Trophoblast cell (in vitro differentiated cells and primary cell): Measurements from ENCODE around the gene DDO.

Experiments
- DNase-seq, 2 donors: peaks; one replicate each; pipeline ENCODE4 v3.0.0-alpha.2; 2016
- H2AFZ ChIP-seq: 2 replicates; pipeline ENCODE4 v1.6.1; 2013; ENCODE audit warnings: low read length, moderate library complexity, mild to moderate bottlenecking; ENCODE audit not compliant: insufficient read depth, poor library complexity
- H2AK5ac ChIP-seq: 2 replicates; pipeline ENCODE4 v1.6.1; 2013; ENCODE audit warnings: mild to moderate bottlenecking, low read length
- H2BK120ac ChIP-seq: 2 replicates; pipeline ENCODE4 v1.6.1; 2013; ENCODE audit warnings: low read length, mild to moderate bottlenecking, moderate library complexity; ENCODE audit not compliant: insufficient read depth, poor library complexity
- H2BK12ac ChIP-seq: 2 replicates; pipeline ENCODE4 v1.6.1; 2013; ENCODE audit warnings: mild to moderate bottlenecking, low read length, moderate library complexity
- H2BK5ac ChIP-seq: 2 replicates; pipeline ENCODE4 v1.6.1; 2013; ENCODE audit warnings: low read length, low read depth, moderate library complexity, mild to moderate bottlenecking; ENCODE audit not compliant: poor library complexity
- H3K14ac ChIP-seq: 2 replicates; pipeline ENCODE4 v1.6.1; 2013; ENCODE audit warnings: mild to moderate bottlenecking, low read length
- H3K18ac ChIP-seq: 2 replicates; pipeline ENCODE4 v1.6.1; 2013; ENCODE audit warnings: mild to moderate bottlenecking, low read length
- H3K23ac ChIP-seq: 2 replicates; pipeline ENCODE4 v1.6.1; 2013; ENCODE audit warnings: low read length
- H3K27ac ChIP-seq: 2 replicates; pipeline ENCODE4 v1.5.1; 2013; ENCODE audit warnings: low read depth, mild to moderate bottlenecking, inconsistent platforms, low read length, moderate library complexity
- H3K27me3 ChIP-seq: 2 replicates; pipeline ENCODE4 v1.6.1; 2013; ENCODE audit warnings: inconsistent platforms, mild to moderate bottlenecking, low read length, moderate library complexity; ENCODE audit not compliant: insufficient read depth
- H3K36me3 ChIP-seq, 2 experiments: 1 replicate in 1 of 2; 2 replicates in 1 of 2; pipeline ENCODE4 v1.6.1; 2013; ENCODE audit warnings: low read length in 2 of 2, mild to moderate bottlenecking in 2 of 2, moderate library complexity in 1 of 2; ENCODE audit not compliant: insufficient read depth in 2 of 2, control insufficient read depth in 1 of 2
- H3K4ac ChIP-seq: 2 replicates; pipeline ENCODE4 v1.6.1; 2013; ENCODE audit warnings: low read depth, mild to moderate bottlenecking, low read length, moderate library complexity
- H3K4me1 ChIP-seq, 2 experiments: 1 replicate in 1 of 2; 2 replicates in 1 of 2; pipeline ENCODE4 v1.6.1; 2013; ENCODE audit warnings: low read length in 2 of 2, mild to moderate bottlenecking in 2 of 2, moderate library complexity in 1 of 2; ENCODE audit not compliant: insufficient read depth in 2 of 2, control insufficient read depth in 1 of 2
- H3K4me2 ChIP-seq: 2 replicates; pipeline ENCODE4 v1.6.1; 2013; ENCODE audit warnings: inconsistent platforms, mild to moderate bottlenecking, low read length, moderate library complexity
- H3K4me3 ChIP-seq: 2 replicates; pipeline ENCODE4 v1.5.1; 2013; ENCODE audit warnings: mild to moderate bottlenecking, low read depth, low read length, inconsistent platforms
- H3K79me1 ChIP-seq: one replicate; pipeline ENCODE4 v1.6.1; 2013; ENCODE audit warnings: low read length
- H3K79me2 ChIP-seq: 2 replicates; pipeline ENCODE4 v1.6.1; 2013; ENCODE audit warnings: low read length, mild to moderate bottlenecking; ENCODE audit not compliant: control insufficient read depth, insufficient read depth, poor library complexity
- H3K9ac ChIP-seq: 2 replicates; pipeline ENCODE4 v1.6.1; 2013; ENCODE audit warnings: mild to moderate bottlenecking, low read length
- H3K9me3 ChIP-seq: 2 replicates; pipeline ENCODE4 v1.6.1; 2013; ENCODE audit warnings: low read depth, mild to moderate bottlenecking, control low read depth, inconsistent platforms, low read length; ENCODE audit not compliant: insufficient read depth
- H4K12ac ChIP-seq: 2 replicates; pipeline ENCODE4 v1.6.1; 2013; ENCODE audit warnings: low read depth, mild to moderate bottlenecking, low read length, moderate library complexity
- H4K8ac ChIP-seq: 2 replicates; pipeline ENCODE4 v1.6.1; 2013; ENCODE audit warnings: low read depth, mild to moderate bottlenecking, low read length, moderate library complexity
- H4K91ac ChIP-seq: one replicate; pipeline ENCODE4 v1.6.1; 2013; ENCODE audit warnings: low read depth, mild to moderate bottlenecking, low read length, moderate library complexity
- WGBS: extraction: QIAGEN DNeasy Blood & Tissue Kit; methylation state at CpG from one replicate; pipeline ENCODE4 v1.1.7; 2013; ENCODE audit warnings: missing lambda C conversion rate; ENCODE audit not compliant: insufficient read length, insufficient coverage; ENCODE audit errors: extremely low coverage; 5-methylcytosine and 5-hydroxymethylcytosine counted together

DDO gene

DNA sequence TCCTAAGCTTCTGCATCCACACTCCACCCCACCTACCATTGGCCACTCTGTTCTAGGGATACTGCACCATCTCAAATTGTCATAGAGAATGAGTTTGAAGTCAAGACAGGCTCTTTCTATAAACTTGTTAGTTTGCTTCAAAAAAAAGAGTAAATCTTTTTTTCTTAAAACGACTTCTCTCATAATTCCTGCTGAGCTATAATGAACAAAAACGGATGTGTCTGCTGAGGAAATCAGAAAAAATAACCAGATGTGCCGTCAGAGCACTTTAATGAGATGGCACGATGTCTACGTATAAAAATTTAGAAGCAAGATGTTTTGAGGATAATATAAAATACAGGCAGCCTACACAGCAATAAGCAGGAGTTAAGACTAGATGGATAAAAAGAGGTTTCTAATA lies 24.0 kb upstream of the DDO start:
- H3K18ac ChIP-seq, result no peak overlapping the region
- H3K4me2 ChIP-seq, result no peak overlapping the region
- no peak overlapping the region for H4K12ac ChIP-seq
- H2AFZ ChIP-seq, result no peak overlapping the region
- WGBS, result no CpG with 5 or more reads among the region's 5 CpGs
- H3K36me3 ChIP-seq, result no peaks in the 10 kb centered on the region
- H3K79me1 ChIP-seq, result no peaks in the 10 kb centered on the region
- H3K79me2 ChIP-seq, result no peaks in the 10 kb centered on the region
- H3K4me3 ChIP-seq, result no peak overlapping the region
- no peak overlapping the region for H4K91ac ChIP-seq
- H3K27me3 ChIP-seq, result no peaks in the 10 kb centered on the region
- H3K23ac ChIP-seq, result no peak overlapping the region
- no peak overlapping the region for H3K14ac ChIP-seq
- no peak overlapping the region for H4K8ac ChIP-seq
- H3K9me3 ChIP-seq, result no peaks in the 10 kb centered on the region
- H2BK5ac ChIP-seq, result no peak overlapping the region
- H2BK12ac ChIP-seq, result no peak overlapping the region
- H3K4ac ChIP-seq, result no peak overlapping the region
- no peak overlapping the region for H2BK120ac ChIP-seq
- no peak overlapping the region for H2AK5ac ChIP-seq
- no peak overlapping the region for H3K9ac ChIP-seq
- H3K4me1 ChIP-seq, result no peaks in the 10 kb centered on the region
- no peak overlapping the region for H3K27ac ChIP-seq
- DNase-seq, result no peak

DNA sequence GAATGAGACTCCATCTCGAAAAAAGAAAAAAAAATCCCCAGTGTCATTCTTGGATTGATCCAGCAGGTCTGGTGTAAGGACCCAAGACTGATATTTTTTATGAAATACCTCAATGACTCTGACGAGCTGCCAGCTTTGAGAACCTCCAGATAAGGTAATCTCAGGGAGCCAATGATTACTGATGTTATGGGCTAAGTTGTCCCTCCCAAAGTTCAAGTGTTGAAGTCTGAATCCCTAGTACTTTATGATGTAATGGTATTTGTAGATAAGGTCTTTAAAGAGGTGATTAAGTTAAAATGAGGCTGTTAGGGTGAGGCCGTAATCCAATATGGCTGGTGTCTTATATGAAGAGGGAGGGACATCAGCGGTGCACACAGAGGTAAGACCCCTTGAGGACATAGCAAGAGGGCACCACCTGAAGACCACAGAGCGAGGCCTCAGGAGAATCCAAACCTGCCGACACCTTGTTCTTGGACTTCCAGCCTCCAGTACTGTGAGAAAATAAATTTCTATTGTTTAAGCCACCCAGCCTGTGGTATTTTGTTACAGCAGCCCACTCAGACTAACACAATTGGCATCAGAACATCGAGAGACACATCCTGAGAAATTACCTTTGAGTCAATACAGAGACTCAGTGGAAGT lies 19.7 kb upstream of the DDO start:
- H3K79me2 ChIP-seq, result no peaks in the 10 kb centered on the region
- no peak overlapping the region for H3K4me2 ChIP-seq
- no peak overlapping the region for H4K12ac ChIP-seq
- DNase-seq, result no peak
- H4K8ac ChIP-seq, result no peak overlapping the region
- H3K4ac ChIP-seq, result no peak overlapping the region
- H3K27me3 ChIP-seq, result no peaks in the 10 kb centered on the region
- H4K91ac ChIP-seq, result no peak overlapping the region
- no peaks in the 10 kb centered on the region for H3K36me3 ChIP-seq
- H3K4me1 ChIP-seq, result no peaks in the 10 kb centered on the region
- no peak overlapping the region for H3K4me3 ChIP-seq
- no peaks in the 10 kb centered on the region for H3K9me3 ChIP-seq
- no peak overlapping the region for H2BK5ac ChIP-seq
- no CpG with 5 or more reads among the region's 7 CpGs for WGBS
- H2BK120ac ChIP-seq, result no peak overlapping the region
- no peaks in the 10 kb centered on the region for H3K79me1 ChIP-seq
- H2AK5ac ChIP-seq, result no peak overlapping the region
- no peak overlapping the region for H3K9ac ChIP-seq
- no peak overlapping the region for H2AFZ ChIP-seq
- H3K27ac ChIP-seq, result no peak overlapping the region
- H3K14ac ChIP-seq, result no peak overlapping the region
- no peak overlapping the region for H2BK12ac ChIP-seq
- H3K18ac ChIP-seq, result no peak overlapping the region
- H3K23ac ChIP-seq, result no peak overlapping the region

DNA sequence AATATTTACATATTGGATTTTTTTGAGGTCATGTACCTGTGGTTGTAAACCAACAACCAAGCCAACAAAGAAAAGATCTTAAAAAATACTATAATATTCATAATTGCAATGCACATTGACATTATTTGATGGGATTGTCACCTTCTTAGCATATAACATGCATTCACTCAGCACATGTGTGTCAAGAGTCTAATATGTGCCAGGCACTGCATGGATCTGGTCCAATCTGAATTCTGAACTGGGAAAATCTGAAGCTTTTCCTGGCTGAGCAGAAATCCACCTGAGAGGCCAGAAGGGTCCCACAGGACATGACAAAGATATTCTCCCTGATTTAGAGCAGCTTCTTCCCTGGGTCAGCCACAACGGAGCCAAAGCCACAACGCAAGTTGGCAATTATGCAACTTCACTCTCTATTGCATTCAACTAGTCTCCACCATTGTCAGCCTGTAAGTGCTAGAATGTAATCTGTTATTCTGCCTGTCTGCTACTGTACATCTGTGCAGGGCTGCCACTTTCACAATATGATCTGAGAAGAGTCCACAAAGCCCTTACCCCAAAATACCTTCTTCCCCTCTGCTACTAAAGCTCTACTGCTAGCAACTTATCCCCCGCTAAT lies 17.0 kb upstream of the DDO start:
- Histone ChIP-seq H3K18ac (no peak overlapping the region), H3K9me3 (no peaks in the 10 kb centered on the region), H2BK120ac (no peak overlapping the region), H4K8ac (no peak overlapping the region), H3K4me1 (no peaks in the 10 kb centered on the region), H3K27ac (no peak overlapping the region), H3K36me3 (no peaks in the 10 kb centered on the region), H3K4me2 (no peak overlapping the region), H4K12ac (no peak overlapping the region), H2AFZ (no peak overlapping the region), H4K91ac (no peak overlapping the region), H3K4ac (no peak overlapping the region), H2BK5ac (no peak overlapping the region), H3K23ac (no peak overlapping the region), H2BK12ac (no peak overlapping the region), H3K14ac (no peak overlapping the region), H3K4me3 (no peak overlapping the region), H3K79me1 (no peaks in the 10 kb centered on the region), H3K9ac (no peak overlapping the region), H3K27me3 (no peaks in the 10 kb centered on the region), H2AK5ac (no peak overlapping the region), H3K79me2 (no peaks in the 10 kb centered on the region)
- WGBS, result no CpG with 5 or more reads among the region's 3 CpGs
- no peak for DNase-seq

DNA sequence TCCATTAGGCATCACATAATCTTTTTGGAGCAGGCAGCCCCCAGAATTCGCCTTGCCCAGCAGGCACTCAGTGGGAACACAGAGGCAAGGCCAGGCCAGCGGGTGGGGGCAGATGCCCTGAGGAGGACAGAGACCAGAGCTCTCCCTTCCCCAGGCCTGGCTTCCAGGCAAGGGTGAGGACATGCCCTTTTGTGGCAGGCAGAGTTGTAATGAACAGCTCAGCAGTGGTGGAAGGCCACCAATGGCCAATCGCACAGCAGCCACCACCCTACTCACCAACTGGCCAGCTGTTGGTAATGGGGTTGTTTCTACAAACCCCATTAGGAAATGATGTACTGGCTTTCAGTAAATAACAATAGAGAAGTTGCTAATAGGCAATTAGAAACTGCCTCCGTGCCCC lies 15.4 kb upstream of the DDO start:
- no CpG with 5 or more reads among the region's 4 CpGs for WGBS
- Histone ChIP-seq H3K4me3 (no peak overlapping the region), H3K4me1 (no peaks in the 10 kb centered on the region), H3K4ac (no peak overlapping the region), H2AFZ (no peak overlapping the region), H3K4me2 (no peak overlapping the region), H3K14ac (no peak overlapping the region), H4K91ac (no peak overlapping the region), H2BK5ac (no peak overlapping the region), H3K9ac (no peak overlapping the region), H3K18ac (no peak overlapping the region), H3K79me2 (no peaks in the 10 kb centered on the region), H3K27me3 (no peaks in the 10 kb centered on the region), H4K8ac (no peak overlapping the region), H2AK5ac (no peak overlapping the region), H3K36me3 (no peaks in the 10 kb centered on the region), H2BK120ac (no peak overlapping the region), H3K23ac (no peak overlapping the region), H3K79me1 (no peaks in the 10 kb centered on the region), H4K12ac (no peak overlapping the region), H3K27ac (no peak overlapping the region), H3K9me3 (no peaks in the 10 kb centered on the region), H2BK12ac (no peak overlapping the region)
- DNase-seq, result no peak
